HEK293 (cell line): Measurements from ENCODE around the gene TMEM239.

Experiments
- CTCF ChIP-seq: fragments of 450-650 bp; formaldehyde crosslinking; IDR thresholded peaks from 2 replicates; pipeline ENCODE4 v1.5.1; 2016; ENCODE audit warnings: missing biosample characterization, missing genetic modification characterization
- FEZF1 ChIP-seq: fragments of 450-650 bp; formaldehyde crosslinking; IDR thresholded peaks from 2 replicates; pipeline ENCODE4 v1.5.1; 2016; ENCODE audit warnings: missing biosample characterization, missing genetic modification characterization
- GLI4 ChIP-seq: fragments of 450-650 bp; formaldehyde crosslinking; IDR thresholded peaks from 2 replicates; pipeline ENCODE4 v1.5.1; 2016; ENCODE audit warnings: missing biosample characterization, missing genetic modification characterization
- KLF7 ChIP-seq: fragments of 450-650 bp; formaldehyde crosslinking; IDR thresholded peaks from 2 replicates; pipeline ENCODE4 v1.5.1; 2016; ENCODE audit warnings: missing biosample characterization, missing genetic modification characterization, borderline replicate concordance
- PATZ1 ChIP-seq: fragments of 450-650 bp; formaldehyde crosslinking; IDR thresholded peaks from 2 replicates; pipeline ENCODE4 v1.5.1; 2016; ENCODE audit warnings: missing biosample characterization, missing genetic modification characterization
- SALL2 ChIP-seq: fragments of 450-650 bp; formaldehyde crosslinking; IDR thresholded peaks from 2 replicates; pipeline ENCODE4 v1.5.0; 2017; ENCODE audit warnings: missing biosample characterization, mild to moderate bottlenecking, missing genetic modification characterization, borderline replicate concordance
- ZNF280D ChIP-seq: fragments of 450-650 bp; formaldehyde crosslinking; IDR thresholded peaks from 2 replicates; pipeline ENCODE4 v1.5.1; 2016; ENCODE audit warnings: missing biosample characterization, missing genetic modification characterization
- ZNF350 ChIP-seq: fragments of 450-650 bp; formaldehyde crosslinking; IDR thresholded peaks from 2 replicates; pipeline ENCODE4 v1.5.0; 2017; ENCODE audit warnings: missing biosample characterization, mild to moderate bottlenecking, missing genetic modification characterization
- ZNF670 ChIP-seq: fragments of 450-650 bp; formaldehyde crosslinking; IDR thresholded peaks from 2 replicates; pipeline ENCODE4 v1.5.1; 2016; ENCODE audit warnings: missing biosample characterization, missing genetic modification characterization, low read depth
- ZNF76 ChIP-seq: fragments of 450-650 bp; formaldehyde crosslinking; IDR thresholded peaks from 2 replicates; pipeline ENCODE4; 2016; ENCODE audit warnings: low read depth, missing biosample characterization, missing genetic modification characterization, borderline replicate concordance
- ZNF777 ChIP-seq: fragments of 450-650 bp; formaldehyde crosslinking; IDR thresholded peaks from 2 replicates; pipeline ENCODE4 v1.5.1; 2017; ENCODE audit warnings: missing biosample characterization, missing genetic modification characterization, borderline replicate concordance
- ZNF792 ChIP-seq: fragments of 450-650 bp; formaldehyde crosslinking; IDR thresholded peaks from 2 replicates; pipeline ENCODE4 v1.5.1; 2016; ENCODE audit warnings: missing biosample characterization, missing genetic modification characterization
- ZSCAN4 ChIP-seq: fragments of 450-650 bp; formaldehyde crosslinking; IDR thresholded peaks from 2 replicates; pipeline ENCODE4 v1.5.1; 2017; ENCODE audit warnings: missing biosample characterization, missing genetic modification characterization

GRCh38 chr20:2799688-2800520, 16.3 kb upstream of the TMEM239 start:
- no peak for TF ChIP-seq GLI4 (tag by site-specific recombination)
- TF ChIP-seq ZNF777 (tag by site-specific recombination): no peak
- no peak for TF ChIP-seq SALL2 (tag by site-specific recombination)
- no peak for TF ChIP-seq ZNF670 (tag by site-specific recombination)
- no peak for TF ChIP-seq CTCF (tag by site-specific recombination)
- TF ChIP-seq PATZ1: no peak
- no peak for TF ChIP-seq ZNF280D (tag by site-specific recombination)
- no peak for TF ChIP-seq FEZF1 (tag by site-specific recombination)
- TF ChIP-seq ZNF350 (tag by site-specific recombination): no peak
- no peak for TF ChIP-seq ZNF76 (tag by site-specific recombination)
- TF ChIP-seq ZNF792 (tag by site-specific recombination): no peak
- no peak for TF ChIP-seq KLF7 (tag by site-specific recombination)
- no peak for TF ChIP-seq ZSCAN4
